Measurements from ENCODE around the gene KRTAP21-2. TPM values are rescaled to one million over a fixed set of nuclear protein-coding genes. Genes with fewer than 3 reads are reported as not detected.

Gene KRTAP21-2
- total RNA-seq, 1 experiment from 2014 or later, result not detected

Other genes starting within 250 kb of the KRTAP21-2 start
- not detected in 2 replicates for gene KRTAP19-5, start 245.1 kb downstream of the KRTAP21-2 start, total RNA-seq (2014; rRNA removed; shearing (Covaris generic))
- not detected in 2 replicates for gene KRTAP19-6, start 205.4 kb downstream of the KRTAP21-2 start, total RNA-seq (2014; rRNA removed; shearing (Covaris generic))
- not detected in 2 replicates for gene KRTAP19-7, start 185.9 kb downstream of the KRTAP21-2 start, total RNA-seq (2014; rRNA removed; shearing (Covaris generic))
- not detected in 2 replicates for gene KRTAP22-2, start 156.9 kb downstream of the KRTAP21-2 start, total RNA-seq (2014; rRNA removed; shearing (Covaris generic))
- gene KRTAP6-3, start 154.8 kb downstream of the KRTAP21-2 start, total RNA-seq (2014; rRNA removed; shearing (Covaris generic)), result not detected in 2 replicates
- not detected in 2 replicates for gene KRTAP6-2, start 148.4 kb downstream of the KRTAP21-2 start, total RNA-seq (2014; rRNA removed; shearing (Covaris generic))
- gene KRTAP22-1, start 146.2 kb downstream of the KRTAP21-2 start, total RNA-seq (2014; rRNA removed; shearing (Covaris generic)), result not detected in 2 replicates
- gene KRTAP6-1, start 133.3 kb downstream of the KRTAP21-2 start, total RNA-seq (2014; rRNA removed; shearing (Covaris generic)), result not detected in 2 replicates
- not detected in 2 replicates for gene KRTAP20-1, start 130.8 kb downstream of the KRTAP21-2 start, total RNA-seq (2014; rRNA removed; shearing (Covaris generic))
- not detected in 2 replicates for gene KRTAP20-4, start 126.6 kb downstream of the KRTAP21-2 start, total RNA-seq (2014; rRNA removed; shearing (Covaris generic))
- 3.4 TPM in 1 of 2 replicates, not detected in the other for gene KRTAP20-2, start 112.1 kb downstream of the KRTAP21-2 start, total RNA-seq (2014; rRNA removed; shearing (Covaris generic))
- gene KRTAP20-3, start 104.4 kb downstream of the KRTAP21-2 start, total RNA-seq (2014; rRNA removed; shearing (Covaris generic)), result not detected in 2 replicates
- not detected in 2 replicates for gene KRTAP21-3, start 28.5 kb downstream of the KRTAP21-2 start, total RNA-seq (2014; rRNA removed; shearing (Covaris generic))
- gene KRTAP21-1, start 8.2 kb upstream of the KRTAP21-2 start, total RNA-seq (2014; rRNA removed; shearing (Covaris generic)), result not detected in 2 replicates
- gene KRTAP8-1, start 66.0 kb upstream of the KRTAP21-2 start, total RNA-seq (2014; rRNA removed; shearing (Covaris generic)), result not detected in 2 replicates
- not detected in 2 replicates for gene KRTAP7-1, start 82.5 kb upstream of the KRTAP21-2 start, total RNA-seq (2014; rRNA removed; shearing (Covaris generic))
- not detected in 2 replicates for gene KRTAP11-1, start 134.3 kb upstream of the KRTAP21-2 start, total RNA-seq (2014; rRNA removed; shearing (Covaris generic))

All from Daoy (cell line).